GM12878 (cell line): Measurements from ENCODE around the gene CREG1. TPM values are rescaled to one million over a fixed set of nuclear protein-coding genes. Genes with fewer than 3 reads are reported as not detected.

Experiments
- ATAC-seq: fragments of 200-7000 bp; cut with Tn5 transposase; 3 replicates; pipeline ENCODE4 v1.9.1; 2020; ENCODE audit warnings: mild to moderate bottlenecking, moderate library complexity
- BruUV-seq: library from RNA; stranded (reverse); fragments of 400-500 nt; replicated peaks from 2 replicates; lab custom pipeline; 2021; lab: Mats Ljungman, UMichigan
- CTCF ChIA-PET: fragments of 300-600 bp; sonication (Branson Sonifier 250); formaldehyde crosslinking; extraction: SDS; loops from one replicate; lab custom pipeline; 2021; ENCODE audit warnings: inconsistent platforms; lab: Yijun Ruan, JAX
- POLR2A ChIA-PET: fragments of 350-600 bp; formaldehyde crosslinking; extraction: SDS; loops from one replicate; lab custom pipeline; 2021; ENCODE audit warnings: inconsistent platforms; lab: Charles Lee
- RAD21 ChIA-PET: fragments of 300-600 bp; sonication (Branson Sonifier 250); formaldehyde crosslinking; loops from one replicate; lab custom pipeline; 2023; ENCODE audit warnings: antibody characterized with exemption; ENCODE audit not compliant: unreplicated experiment; lab: Charles Lee
- SMC1A ChIA-PET: fragments of 300-600 bp; sonication (Branson Sonifier 250); formaldehyde crosslinking; loops from one replicate; lab custom pipeline; 2023; ENCODE audit not compliant: unreplicated experiment, uncharacterized antibody; lab: Charles Lee
- DNase-seq: peaks from one replicate; pipeline ENCODE4 v3.0.0-alpha.2; 2011; ENCODE audit warnings: low read depth, low spot score
- FAIRE-seq: peaks from 3 replicates; lab custom pipeline; 2011; peaks lifted over from hg19 to GRCh38; lab: Jason Lieb, UNC
- H2AFZ ChIP-seq: 2 replicates; pipeline ENCODE4 v1.6.0; 2011; ENCODE audit warnings: low read depth, low read length, control low read depth; ENCODE audit not compliant: control insufficient read depth
- H3K27ac ChIP-seq: 2 replicates; pipeline ENCODE4 v1.5.1; 2011; ENCODE audit warnings: control low read depth; ENCODE audit not compliant: control insufficient read depth, insufficient read depth
- H3K27me3 ChIP-seq, 2 experiments: replicated peaks in 1 of 2; 2 replicates each; pipeline versions ENCODE4 v1.6.0 to v1.6.1; 2011; ENCODE audit warnings: low read length in 1 of 2; ENCODE audit not compliant: control insufficient read depth in 2 of 2, insufficient read depth in 2 of 2
- H3K36me3 ChIP-seq, 2 experiments: 2 replicates each; pipeline ENCODE4 v1.5.1; 2011; ENCODE audit warnings: low read length in 1 of 2; ENCODE audit not compliant: control insufficient read depth in 2 of 2, insufficient read depth in 2 of 2
- H3K4me1 ChIP-seq: 2 replicates; pipeline ENCODE4 v1.6.1; 2011; ENCODE audit warnings: mild to moderate bottlenecking, low read length, moderate library complexity, mixed read lengths; ENCODE audit not compliant: control insufficient read depth, insufficient read depth
- H3K4me2 ChIP-seq: 2 replicates; pipeline ENCODE4 v1.6.0; 2011; ENCODE audit warnings: control low read depth; ENCODE audit not compliant: control insufficient read depth, insufficient read depth
- H3K4me3 ChIP-seq: fragments of 200-600 bp; sonication (generic); 2 replicates; pipeline ENCODE4 v1.5.1; 2016
- H3K79me2 ChIP-seq: 2 replicates; pipeline ENCODE4 v1.6.0; 2011; ENCODE audit warnings: low read length; ENCODE audit not compliant: control insufficient read depth, insufficient read depth
- H3K9ac ChIP-seq: 2 replicates; pipeline ENCODE4 v1.8.0; 2011; ENCODE audit warnings: low read length, control low read depth, mixed read lengths; ENCODE audit not compliant: control insufficient read depth, insufficient read depth
- H3K9me3 ChIP-seq: replicated peaks from 3 replicates; pipeline ENCODE4 v1.5.1; 2011; ENCODE audit warnings: mild to moderate bottlenecking, low read length; ENCODE audit not compliant: control insufficient read depth, insufficient read depth
- H4K20me1 ChIP-seq: 2 replicates; pipeline ENCODE4 v1.6.0; 2011; ENCODE audit not compliant: control insufficient read depth, insufficient read depth
- BACH1 ChIP-seq: fragments of 450-650 bp; IDR thresholded peaks from 2 replicates; pipeline ENCODE4 v1.6.1; 2017; ENCODE audit warnings: mild to moderate bottlenecking, borderline replicate concordance
- CEBPB ChIP-seq, 2 experiments: fragments of 150-350 bp in 1 of 2; IDR thresholded peaks; 2 replicates each; pipeline ENCODE4 v1.6.1; 2012 to 2014; ENCODE audit warnings: low read depth in 2 of 2, low read length in 2 of 2, borderline replicate concordance in 1 of 2, inconsistent platforms in 1 of 2
- EED ChIP-seq: sonication (generic); IDR thresholded peaks from 2 replicates; pipeline ENCODE4 v1.6.1; 2016; ENCODE audit warnings: antibody characterized with exemption, low read depth
- FOS ChIP-seq: IDR thresholded peaks from 3 replicates; pipeline ENCODE4 v1.6.1; 2011; ENCODE audit warnings: borderline replicate concordance; ENCODE audit not compliant: insufficient read length; ENCODE audit errors: extremely low read depth
- HCFC1 ChIP-seq: fragments of 150-350 bp; IDR thresholded peaks from 2 replicates; pipeline ENCODE4 v1.6.1; 2014; ENCODE audit warnings: low read length
- KLF5 ChIP-seq: fragments of 450-650 bp; IDR thresholded peaks from 2 replicates; pipeline ENCODE4 v1.6.1; 2014; ENCODE audit warnings: mild to moderate bottlenecking; ENCODE audit not compliant: partially characterized antibody
- LARP7 ChIP-seq: fragments of 450-650 bp; IDR thresholded peaks from 2 replicates; pipeline ENCODE4 v1.6.1; 2017; ENCODE audit warnings: mild to moderate bottlenecking
- NFYA ChIP-seq: IDR thresholded peaks from 2 replicates; pipeline ENCODE4 v1.6.1; 2011; ENCODE audit warnings: low read depth, mild to moderate bottlenecking, low read length, improper control_type of control experiment, borderline replicate concordance
- POU2F2 ChIP-seq: IDR thresholded peaks from 3 replicates; pipeline ENCODE4 v1.6.1; 2011; ENCODE audit warnings: low read depth, mild to moderate bottlenecking, low read length, borderline replicate concordance
- RFX5 ChIP-seq: IDR thresholded peaks from 2 replicates; pipeline ENCODE4 v1.6.1; 2011; ENCODE audit warnings: low read depth, low read length, improper control_type of control experiment
- STAT3 ChIP-seq: IDR thresholded peaks from 2 replicates; pipeline ENCODE4 v1.6.1; 2011; ENCODE audit warnings: low read depth, low read length, improper control_type of control experiment
- YY1 ChIP-seq: IDR thresholded peaks from 2 replicates; pipeline ENCODE4 v1.6.1; 2011; ENCODE audit warnings: low read depth, mild to moderate bottlenecking, low read length
- ZNF622 ChIP-seq: fragments of 450-650 bp; IDR thresholded peaks from 2 replicates; pipeline ENCODE4 v1.6.1; 2017; ENCODE audit warnings: mild to moderate bottlenecking, inconsistent platforms
- WGBS: methylation state at CpG from one replicate; pipeline ENCODE4 v1.1.6; 2016; ENCODE audit warnings: low lambda C conversion rate; ENCODE audit not compliant: insufficient replicate concordance, insufficient coverage; ENCODE audit errors: missing lambda C conversion rate; 5-methylcytosine and 5-hydroxymethylcytosine counted together
- in situ Hi-C: fragments of 300-500 bp; cut with MboI; formaldehyde crosslinking; loops from 9 replicates; pipeline ENCODE4 v1.14.3; 2018; ENCODE audit warnings: mixed read lengths
- intact Hi-C: fragments of 100-400 bp; cut with micrococcal nuclease; formaldehyde crosslinking; loops from one replicate; pipeline ENCODE4 v1.14.2; 2022; ENCODE audit not compliant: unreplicated experiment
- polyA plus RNA-seq, 11 experiments: library from polyadenylated mRNA; depleted of rRNA in 4 of 11; unstranded in 6 of 11; stranded (reverse) in 5 of 11; fragments of >200 nt; fragmentation: Nextera tagmentation in 4 of 11; fragmentation: Illumina TruSeq in 1 of 11; extraction: Ambion mirVana in 4 of 11; extraction: Trizol in 1 of 11; gene quantifications; 1 replicate in 1 of 11; 2 replicates in 10 of 11; pipeline versions ENCODE4 v1.2.1 to v1.2.3, GENCODE V29; 2011 to 2016; ENCODE audit warnings: inconsistent platforms in 2 of 11, missing spikeins in 2 of 11, low read depth in 1 of 11
- total RNA-seq, 4 experiments: library from RNA; depleted of rRNA in 3 of 4; stranded (reverse); fragments of >200 nt in 3 of 4; fragmentation: Illumina TruSeq in 1 of 4; extraction: Trizol in 1 of 4; gene quantifications; 2 replicates each; pipeline versions ENCODE4 v1.2.1 to v1.2.3, GENCODE V29; 2013 to 2021
- TF ChIP-seq, protein P1 (sequence below): IDR thresholded peaks from 2 replicates; pipeline ENCODE4 v1.6.1; 2012; ENCODE audit warnings: low read depth, low read length, improper control_type of control experiment
- TF ChIP-seq, protein P2 (sequence below): fragments of 450-650 bp; IDR thresholded peaks from 2 replicates; pipeline ENCODE4 v1.6.1; 2016; ENCODE audit warnings: mild to moderate bottlenecking
- TF ChIP-seq, protein P3 (sequence below): fragments of 450-650 bp; IDR thresholded peaks from 2 replicates; pipeline ENCODE4 v1.6.1; 2018; ENCODE audit warnings: borderline replicate concordance, mild to moderate bottlenecking; ENCODE audit not compliant: partially characterized antibody
- TF ChIP-seq, protein P4 (sequence below): IDR thresholded peaks from 2 replicates; pipeline ENCODE4 v1.6.1; 2012; ENCODE audit warnings: low read depth, low read length, improper control_type of control experiment

The CREG1 gene
- total and polyA plus RNA-seq, 10 of the 15 experiments (the other 5 are each of a cell fraction or from before 2014, with no cell fraction given) = 5.3 to 43.8 (median 22.1) TPM

DNA sequence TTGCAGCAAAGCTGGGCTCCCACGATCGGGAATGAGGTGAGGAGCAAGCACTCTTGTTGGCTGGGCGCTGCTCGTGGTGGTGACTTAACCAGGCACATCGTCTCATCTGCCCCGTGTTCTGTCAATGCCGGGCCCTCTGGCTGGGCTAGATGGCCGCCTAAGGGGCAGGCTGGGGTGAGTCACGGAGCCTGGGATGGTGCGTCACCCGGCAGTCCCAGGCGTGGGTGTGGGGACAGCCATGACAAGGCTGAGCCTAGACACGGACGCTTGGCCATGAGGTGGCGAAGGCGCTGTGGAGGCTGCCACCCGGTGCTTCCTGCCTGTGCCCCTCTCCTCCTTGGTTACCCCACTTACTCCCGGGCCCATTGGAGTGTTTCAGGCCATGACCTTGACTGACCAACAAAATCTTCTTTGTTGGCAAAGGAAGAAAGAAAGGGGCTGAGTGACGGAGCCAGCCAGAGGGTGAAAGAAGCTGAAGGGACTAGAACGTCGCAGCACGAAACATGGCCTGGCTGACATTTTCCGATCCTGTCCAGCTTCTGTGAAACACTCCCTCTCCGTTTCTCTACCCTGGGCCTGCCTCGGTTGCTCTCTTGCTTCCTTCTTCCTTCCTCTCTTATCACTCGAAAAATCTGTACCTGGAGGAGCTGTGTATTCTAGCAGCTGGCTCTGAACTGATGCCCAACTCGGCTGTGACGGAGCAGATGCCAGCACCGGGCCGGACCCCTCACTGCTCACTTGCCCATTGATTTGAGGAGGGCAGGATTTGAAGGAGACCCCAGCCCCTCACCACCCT is 35.8 kb downstream of the CREG1 start:
- WGBS = 64% methylated on average over 30 of the region's 30 CpGs
- no peaks in the 10 kb centered on the region for H3K4me1 ChIP-seq
- no peaks in the 10 kb centered on the region for H3K9me3 ChIP-seq
- H2AFZ ChIP-seq = no peak overlapping the region
- RAD21 ChIA-PET = no interaction called here
- SMC1A ChIA-PET = interaction anchor here (1.0 kb wide), 1 partner anchor 15 kb away, joined by 6 read pairs; no protein-coding TSS in a partner anchor
- in situ Hi-C loops (no loop called here), intact Hi-C loops (no loop called here)
- no peaks in the 10 kb centered on the region for H3K36me3 ChIP-seq
- H4K20me1 ChIP-seq = no peaks in the 10 kb centered on the region
- no peak for ATAC-seq
- H3K4me2 ChIP-seq = no peak overlapping the region
- H3K79me2 ChIP-seq = no peaks in the 10 kb centered on the region
- BruUV-seq = no TSS peak
- no peak overlapping the region for H3K27ac ChIP-seq
- H3K27me3 ChIP-seq = peaks cover 0 to 3% of the 10 kb centered on the region in 2 experiments; a peak in 2 of 4 replicates
- FAIRE-seq = no peak
- no peak for DNase-seq
- no peak overlapping the region for H3K4me3 ChIP-seq
- no peak overlapping the region for H3K9ac ChIP-seq
- POLR2A ChIA-PET = no interaction called here
- CTCF ChIA-PET = interaction anchor here (2.1 to 4.0 kb wide), 3 partner anchors 16 to 170 kb away, joined by 7 to 35 read pairs (median 8); no protein-coding TSS in a partner anchor
- TF ChIP-seq STAT3 (no peak), FOS (no peak), RFX5 (no peak), ZNF622 (no peak), LARP7 (no peak), EED (no peak), YY1 (no peak), CEBPB (IDR thresholded peaks at IDR 0.05; ENCODE audit: borderline replicate concordance in 1 of 2, low read depth in 2 of 2, low read length in 2 of 2) (no peak), NFYA (no peak), BACH1 (no peak), KLF5 (no peak), HCFC1 (no peak), POU2F2 (no peak)
- TF ChIP-seq, protein P1, sequence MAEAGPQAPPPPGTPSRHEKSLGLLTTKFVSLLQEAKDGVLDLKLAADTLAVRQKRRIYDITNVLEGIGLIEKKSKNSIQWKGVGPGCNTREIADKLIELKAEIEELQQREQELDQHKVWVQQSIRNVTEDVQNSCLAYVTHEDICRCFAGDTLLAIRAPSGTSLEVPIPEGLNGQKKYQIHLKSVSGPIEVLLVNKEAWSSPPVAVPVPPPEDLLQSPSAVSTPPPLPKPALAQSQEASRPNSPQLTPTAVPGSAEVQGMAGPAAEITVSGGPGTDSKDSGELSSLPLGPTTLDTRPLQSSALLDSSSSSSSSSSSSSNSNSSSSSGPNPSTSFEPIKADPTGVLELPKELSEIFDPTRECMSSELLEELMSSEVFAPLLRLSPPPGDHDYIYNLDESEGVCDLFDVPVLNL = no peak
- TF ChIP-seq, protein P2, sequence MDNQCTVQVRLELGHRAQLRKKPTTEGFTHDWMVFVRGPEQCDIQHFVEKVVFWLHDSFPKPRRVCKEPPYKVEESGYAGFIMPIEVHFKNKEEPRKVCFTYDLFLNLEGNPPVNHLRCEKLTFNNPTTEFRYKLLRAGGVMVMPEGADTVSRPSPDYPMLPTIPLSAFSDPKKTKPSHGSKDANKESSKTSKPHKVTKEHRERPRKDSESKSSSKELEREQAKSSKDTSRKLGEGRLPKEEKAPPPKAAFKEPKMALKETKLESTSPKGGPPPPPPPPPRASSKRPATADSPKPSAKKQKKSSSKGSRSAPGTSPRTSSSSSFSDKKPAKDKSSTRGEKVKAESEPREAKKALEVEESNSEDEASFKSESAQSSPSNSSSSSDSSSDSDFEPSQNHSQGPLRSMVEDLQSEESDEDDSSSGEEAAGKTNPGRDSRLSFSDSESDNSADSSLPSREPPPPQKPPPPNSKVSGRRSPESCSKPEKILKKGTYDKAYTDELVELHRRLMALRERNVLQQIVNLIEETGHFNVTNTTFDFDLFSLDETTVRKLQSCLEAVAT = no peak
- TF ChIP-seq, protein P3, sequence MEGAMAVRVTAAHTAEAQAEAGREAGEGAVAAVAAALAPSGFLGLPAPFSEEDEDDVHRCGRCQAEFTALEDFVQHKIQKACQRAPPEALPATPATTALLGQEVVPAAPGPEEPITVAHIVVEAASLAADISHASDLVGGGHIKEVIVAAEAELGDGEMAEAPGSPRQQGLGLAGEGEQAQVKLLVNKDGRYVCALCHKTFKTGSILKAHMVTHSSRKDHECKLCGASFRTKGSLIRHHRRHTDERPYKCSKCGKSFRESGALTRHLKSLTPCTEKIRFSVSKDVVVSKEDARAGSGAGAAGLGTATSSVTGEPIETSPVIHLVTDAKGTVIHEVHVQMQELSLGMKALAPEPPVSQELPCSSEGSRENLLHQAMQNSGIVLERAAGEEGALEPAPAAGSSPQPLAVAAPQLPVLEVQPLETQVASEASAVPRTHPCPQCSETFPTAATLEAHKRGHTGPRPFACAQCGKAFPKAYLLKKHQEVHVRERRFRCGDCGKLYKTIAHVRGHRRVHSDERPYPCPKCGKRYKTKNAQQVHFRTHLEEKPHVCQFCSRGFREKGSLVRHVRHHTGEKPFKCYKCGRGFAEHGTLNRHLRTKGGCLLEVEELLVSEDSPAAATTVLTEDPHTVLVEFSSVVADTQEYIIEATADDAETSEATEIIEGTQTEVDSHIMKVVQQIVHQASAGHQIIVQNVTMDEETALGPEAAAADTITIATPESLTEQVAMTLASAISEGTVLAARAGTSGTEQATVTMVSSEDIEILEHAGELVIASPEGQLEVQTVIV = no peak
- TF ChIP-seq, protein P4, sequence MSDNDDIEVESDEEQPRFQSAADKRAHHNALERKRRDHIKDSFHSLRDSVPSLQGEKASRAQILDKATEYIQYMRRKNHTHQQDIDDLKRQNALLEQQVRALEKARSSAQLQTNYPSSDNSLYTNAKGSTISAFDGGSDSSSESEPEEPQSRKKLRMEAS = no peak
